OCI-LY1 (cell line): ENCODE results near the gene SNRNP35.

Experiments
- H2AFZ ChIP-seq: fragments of 200-600 bp; sonication (generic), shearing (Covaris generic); 2 replicates; pipeline ENCODE4 v1.6.0; 2014; ENCODE audit warnings: antibody characterized with exemption, mild to moderate bottlenecking, low read length
- H3F3A ChIP-seq: fragments of 200-600 bp; sonication (generic), shearing (Covaris generic); 2 replicates; pipeline ENCODE4 v1.6.0; 2014; ENCODE audit warnings: mild to moderate bottlenecking, antibody characterized with exemption, low read length, moderate library complexity; ENCODE audit not compliant: insufficient read depth
- H3K27ac ChIP-seq: fragments of 200-600 bp; sonication (generic); 2 replicates; pipeline ENCODE4 v1.5.1; 2014; ENCODE audit warnings: low read length, mixed run types, mild to moderate bottlenecking, low read depth; ENCODE audit not compliant: poor library complexity, severe bottlenecking
- H3K27me3 ChIP-seq: fragments of 200-600 bp; sonication (generic); 2 replicates; pipeline ENCODE4 v1.6.0; 2014; ENCODE audit warnings: antibody characterized with exemption, mild to moderate bottlenecking, low read length, moderate library complexity; ENCODE audit not compliant: insufficient read depth
- H3K36me3 ChIP-seq: fragments of 200-600 bp; sonication (generic); 2 replicates; pipeline ENCODE4 v1.6.1; 2014; ENCODE audit warnings: mild to moderate bottlenecking, antibody characterized with exemption, low read length, moderate library complexity, mixed read lengths; ENCODE audit not compliant: insufficient read depth
- H3K4me1 ChIP-seq: fragments of 200-600 bp; sonication (generic); 2 replicates; pipeline ENCODE4 v1.5.1; 2014; ENCODE audit warnings: mild to moderate bottlenecking, low read length, moderate library complexity; ENCODE audit not compliant: insufficient read depth, severe bottlenecking
- H3K4me2 ChIP-seq: fragments of 200-600 bp; sonication (generic), shearing (Covaris generic); 2 replicates; pipeline ENCODE4 v1.6.1; 2014; ENCODE audit warnings: low read length
- H3K4me3 ChIP-seq: fragments of 200-600 bp; sonication (generic); 2 replicates; pipeline ENCODE4 v1.5.1; 2014; ENCODE audit warnings: low read length, low read depth, mild to moderate bottlenecking, mixed read lengths; ENCODE audit not compliant: poor library complexity, severe bottlenecking
- H3K79me2 ChIP-seq: fragments of 200-600 bp; shearing (Covaris generic); 2 replicates; pipeline ENCODE4 v1.6.1; 2016; ENCODE audit warnings: mixed run types, low read length, mixed read lengths; ENCODE audit not compliant: insufficient read depth
- H3K9ac ChIP-seq: fragments of 200-600 bp; sonication (generic), shearing (Covaris generic); 2 replicates; pipeline ENCODE4 v1.6.1; 2014; ENCODE audit warnings: mild to moderate bottlenecking, low read length, mixed read lengths
- H3K9me2 ChIP-seq: fragments of 200-600 bp; sonication (generic), shearing (Covaris generic); 2 replicates; pipeline ENCODE4 v1.6.1; 2014; ENCODE audit warnings: low read depth, mild to moderate bottlenecking, low read length, mixed read lengths
- H3K9me3 ChIP-seq: fragments of 200-600 bp; shearing (Covaris generic); 2 replicates; pipeline ENCODE4 v1.6.1; 2014; ENCODE audit warnings: low read length, mixed read lengths
- H4K20me1 ChIP-seq: fragments of 200-600 bp; sonication (generic), shearing (Covaris generic); 2 replicates; pipeline ENCODE4 v1.6.0; 2016; ENCODE audit warnings: mild to moderate bottlenecking, low read length; ENCODE audit not compliant: insufficient read depth
- EZH2 ChIP-seq: fragments of 200-600 bp; sonication (generic), shearing (Covaris generic); IDR thresholded peaks from 2 replicates; pipeline ENCODE4 v1.8.0; 2017; ENCODE audit warnings: borderline replicate concordance, mixed run types, mild to moderate bottlenecking, antibody characterized with exemption, low read length, moderate library complexity, mixed read lengths
- TF ChIP-seq, protein P1 (sequence below): fragments of 200-600 bp; sonication (generic), shearing (Covaris generic); IDR thresholded peaks from 2 replicates; pipeline ENCODE4 v1.5.1; 2017; ENCODE audit warnings: mild to moderate bottlenecking, antibody characterized with exemption, low read length, moderate library complexity, mixed read lengths

SNRNP35 gene

GRCh38 chr12:123441523-123442164 is 16.3 kb upstream of the SNRNP35 start:
- H3K36me3 ChIP-seq: no peaks in the 10 kb centered on the region
- no peaks in the 10 kb centered on the region for H3K79me2 ChIP-seq
- no peak overlapping the region for H3K9ac ChIP-seq
- no peak overlapping the region for H3K27ac ChIP-seq
- no peak overlapping the region for H2AFZ ChIP-seq
- no peaks in the 10 kb centered on the region for H4K20me1 ChIP-seq
- peaks cover 29% of the 10 kb centered on the region for H3K4me1 ChIP-seq
- H3K4me3 ChIP-seq: no peak overlapping the region
- no peak for TF ChIP-seq EZH2
- TF ChIP-seq, protein P1, sequence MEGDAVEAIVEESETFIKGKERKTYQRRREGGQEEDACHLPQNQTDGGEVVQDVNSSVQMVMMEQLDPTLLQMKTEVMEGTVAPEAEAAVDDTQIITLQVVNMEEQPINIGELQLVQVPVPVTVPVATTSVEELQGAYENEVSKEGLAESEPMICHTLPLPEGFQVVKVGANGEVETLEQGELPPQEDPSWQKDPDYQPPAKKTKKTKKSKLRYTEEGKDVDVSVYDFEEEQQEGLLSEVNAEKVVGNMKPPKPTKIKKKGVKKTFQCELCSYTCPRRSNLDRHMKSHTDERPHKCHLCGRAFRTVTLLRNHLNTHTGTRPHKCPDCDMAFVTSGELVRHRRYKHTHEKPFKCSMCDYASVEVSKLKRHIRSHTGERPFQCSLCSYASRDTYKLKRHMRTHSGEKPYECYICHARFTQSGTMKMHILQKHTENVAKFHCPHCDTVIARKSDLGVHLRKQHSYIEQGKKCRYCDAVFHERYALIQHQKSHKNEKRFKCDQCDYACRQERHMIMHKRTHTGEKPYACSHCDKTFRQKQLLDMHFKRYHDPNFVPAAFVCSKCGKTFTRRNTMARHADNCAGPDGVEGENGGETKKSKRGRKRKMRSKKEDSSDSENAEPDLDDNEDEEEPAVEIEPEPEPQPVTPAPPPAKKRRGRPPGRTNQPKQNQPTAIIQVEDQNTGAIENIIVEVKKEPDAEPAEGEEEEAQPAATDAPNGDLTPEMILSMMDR: no peak
- no peaks in the 10 kb centered on the region for H3F3A ChIP-seq
- no peak overlapping the region for H3K4me2 ChIP-seq
- H3K9me2 ChIP-seq: no peaks in the 10 kb centered on the region
- no peaks in the 10 kb centered on the region for H3K9me3 ChIP-seq
- no peaks in the 10 kb centered on the region for H3K27me3 ChIP-seq

GRCh38 chr12:123442774-123443173 is 15.2 kb upstream of the SNRNP35 start:
- no peaks in the 10 kb centered on the region for H3K36me3 ChIP-seq
- H4K20me1 ChIP-seq: no peaks in the 10 kb centered on the region
- H3K4me3 ChIP-seq: no peak overlapping the region
- no peaks in the 10 kb centered on the region for H3F3A ChIP-seq
- H3K9ac ChIP-seq: no peak overlapping the region
- no peaks in the 10 kb centered on the region for H3K79me2 ChIP-seq
- no peaks in the 10 kb centered on the region for H3K9me3 ChIP-seq
- no peaks in the 10 kb centered on the region for H3K9me2 ChIP-seq
- no peaks in the 10 kb centered on the region for H3K27me3 ChIP-seq
- peaks cover 25% of the 10 kb centered on the region for H3K4me1 ChIP-seq
- H3K4me2 ChIP-seq: no peak overlapping the region
- H3K27ac ChIP-seq: no peak overlapping the region
- TF ChIP-seq, protein P1: no peak
- no peak for TF ChIP-seq EZH2
- no peak overlapping the region for H2AFZ ChIP-seq

GRCh38 chr12:123444092-123445026 is 13.6 kb upstream of the SNRNP35 start:
- H4K20me1 ChIP-seq: no peaks in the 10 kb centered on the region
- no peaks in the 10 kb centered on the region for H3K79me2 ChIP-seq
- H3K9me3 ChIP-seq: no peaks in the 10 kb centered on the region
- H3K4me2 ChIP-seq: no peak overlapping the region
- TF ChIP-seq, protein P1: no peak
- TF ChIP-seq EZH2: no peak
- H3K27ac ChIP-seq: no peak overlapping the region
- H3K4me3 ChIP-seq: no peak overlapping the region
- no peaks in the 10 kb centered on the region for H3K27me3 ChIP-seq
- no peak overlapping the region for H3K9ac ChIP-seq
- H3K36me3 ChIP-seq: no peaks in the 10 kb centered on the region
- no peaks in the 10 kb centered on the region for H3K9me2 ChIP-seq
- H3K4me1 ChIP-seq: peaks cover 30% of the 10 kb centered on the region
- no peak overlapping the region for H2AFZ ChIP-seq
- no peaks in the 10 kb centered on the region for H3F3A ChIP-seq
